Pancreas (tissue), 10 donors: ENCODE data around the gene SLC22A7. TPM values are rescaled to one million over a fixed set of nuclear protein-coding genes. Genes with fewer than 3 reads are reported as not detected.

Source experiments
- ATAC-seq, 4 donors: fragments of 200-7000 bp; cut with Tn5 transposase; one replicate each; pipeline versions ENCODE4 v1.8.0 to v1.9.1; 2020; ENCODE audit warnings: mild to moderate bottlenecking in 4 of 4, moderate library complexity in 4 of 4
- DNase-seq, 6 donors: peaks; one replicate each; pipeline ENCODE4 v3.0.0-alpha.2; 2020
- FAIRE-seq: peaks from 2 replicates; lab custom pipeline; 2012; peaks lifted over from hg19 to GRCh38; lab: Jason Lieb, UNC
- H3K27ac ChIP-seq, 4 donors: fragments of 200-600 bp; sonication (generic); 1 replicate in 3 of 4; 2 replicates in 1 of 4; pipeline versions ENCODE4 v1.5.0 to v1.8.0; 2020
- H3K27me3 ChIP-seq, 4 donors: fragments of 200-600 bp; one replicate each; pipeline ENCODE4 v1.8.0; 2021
- H3K36me3 ChIP-seq, 3 donors: fragments of 200-600 bp; sonication (generic) in 1 of 3; one replicate each; pipeline versions ENCODE4 v1.5.0 to v1.8.0; 2020 to 2021
- H3K4me1 ChIP-seq, 3 donors: fragments of 200-600 bp; one replicate each; pipeline ENCODE4 v1.8.0; 2021
- H3K4me3 ChIP-seq, 4 donors: fragments of 200-600 bp; sonication (generic) in 2 of 4; one replicate each; pipeline versions ENCODE4 v1.5.0 to v1.8.0; 2020 to 2021
- H3K9me3 ChIP-seq, 4 donors: fragments of 200-600 bp; one replicate each; pipeline ENCODE4 v1.8.0; 2021
- CTCF ChIP-seq, 4 donors: fragments of 200-600 bp; sonication (generic) in 3 of 4; IDR thresholded peaks; one replicate each; pipeline versions ENCODE4 v1.5.0 to v1.8.0; 2021; ENCODE audit warnings: antibody characterized with exemption in 4 of 4
- WGBS, 2 donors: extraction: QIAGEN DNeasy Blood & Tissue Kit; methylation state at CpG; one replicate each; pipeline ENCODE4 v1.1.7; 2013; 5-methylcytosine and 5-hydroxymethylcytosine counted together
- intact Hi-C, 3 donors: fragments of 100-400 bp; cut with DNase I; formaldehyde crosslinking; loops; one replicate each; pipeline versions ENCODE4 v1.11.1 to v1.14.2; 2022
- polyA plus RNA-seq, 2 donors: library from polyadenylated mRNA; stranded (reverse); fragments of 200-250 nt; gene quantifications; one replicate each; pipeline ENCODE4 v1.2.3, GENCODE V29; 2013
- total RNA-seq, 6 donors: library from RNA; stranded (reverse); fragmentation: NEBNext Ultra II Directional in 4 of 6; extraction: Animal tissue kit (Norgen Biotek cat#: 25700) in 4 of 6; gene quantifications; one replicate each; pipeline versions ENCODE4 v1.2.1 to v1.2.4, GENCODE V29; 2021 to 2023
- donor health status: healthy with polysubstance abuse.
- donor health status: DM: no; HTN: no; CAD: no; lungs with moderate emphysema.
- donor health status: DM: no; HTN: no; CAD: no.
- donor health status: control.
- donor health status: control.
- donor health status: Bipolar disorder and iron deficiency.
- donor health status: DM: yes; HTN: yes; CAD: no.
- donor health status: DM: no; HTN: no; CAD: no.
- donor health status: DM: no; HTN: no; CAD: no.
- donor health status: DM: yes; HTN: yes; CAD: no.

Gene SLC22A7
- total RNA-seq (under 1 TPM in 1 of 6 donors, not detected in 5; 0.16 TPM), polyA plus RNA-seq (not detected)

- peak in 3 of 4 donors; percentile 86 to 97 (median 86) for ATAC-seq
- no peak within 1 kb of the TSS for H3K27ac ChIP-seq
These were observed at the start of gene SLC22A7 for GRCh38 chr6:43297644-43298564. TSS of gene SLC22A7 (plus strand) at chr6:43298260. CDS start at chr6:43298359, 99 bp downstream.

GRCh38 chr6:43248791-43249190 is 49.3 kb upstream of the SLC22A7 start:
- H3K4me1 ChIP-seq, result no peaks in the 10 kb centered on the region
- no peaks in the 10 kb centered on the region for H3K36me3 ChIP-seq
- FAIRE-seq (no peak), ATAC-seq (no peak), DNase-seq (no peak)
- no peak for TF ChIP-seq CTCF (IDR thresholded peaks at IDR 0.05)
- no peak overlapping the region for H3K27ac ChIP-seq
- intact Hi-C loops, result no loop called here
- H3K4me3 ChIP-seq, result no peak overlapping the region
- H3K9me3 ChIP-seq, result no peaks in the 10 kb centered on the region
- no peaks in the 10 kb centered on the region for H3K27me3 ChIP-seq

More at GRCh38 chr6:43297644-43298564, at the start of gene SLC22A7:
- H3K4me1 ChIP-seq, result no peaks in the 10 kb centered on the region
- H3K4me3 ChIP-seq, result no peak within 1 kb of the TSS
- WGBS, 2 donors, result 66 to 68% methylated on average over 9 to 10 of the region's 10 CpGs
- intact Hi-C loops, result no loop called here
- no peaks in the 10 kb centered on the region for H3K36me3 ChIP-seq
- no peak for FAIRE-seq
- DNase-seq, result peak in 5 of 6 donors; percentile 40 to 74 (median 61)
- H3K9me3 ChIP-seq, result no peaks in the 10 kb centered on the region
- no peak for TF ChIP-seq CTCF (IDR thresholded peaks at IDR 0.05)
- H3K27me3 ChIP-seq, result no peaks in the 10 kb centered on the region

- FAIRE-seq, result no peak
- Histone ChIP-seq H3K9me3 (no peaks in the 10 kb centered on the region), H3K4me3 (no peak overlapping the region), H3K4me1 (no peaks in the 10 kb centered on the region), H3K27ac (no peak overlapping the region), H3K36me3 (no peaks in the 10 kb centered on the region), H3K27me3 (no peaks in the 10 kb centered on the region)
- TF ChIP-seq CTCF (IDR thresholded peaks at IDR 0.05), result no peak
- no peak for ATAC-seq
- no peak for DNase-seq
- WGBS, 2 donors, result 14 to 23% methylated on average over 8 of the region's 8 CpGs
- intact Hi-C loops, result no loop called here
These were observed 47.1 kb upstream of the SLC22A7 start for GRCh38 chr6:43250992-43251373.

GRCh38 chr6:43253401-43253800 is 44.7 kb upstream of the SLC22A7 start:
- H3K4me1 ChIP-seq, result no peaks in the 10 kb centered on the region
- no peak overlapping the region for H3K4me3 ChIP-seq
- H3K27me3 ChIP-seq, result no peaks in the 10 kb centered on the region
- ATAC-seq, result no peak
- no peaks in the 10 kb centered on the region for H3K36me3 ChIP-seq
- no peak for TF ChIP-seq CTCF (IDR thresholded peaks at IDR 0.05)
- H3K27ac ChIP-seq, result no peak overlapping the region
- H3K9me3 ChIP-seq, result no peaks in the 10 kb centered on the region
- WGBS, 2 donors, result 85 to 87% methylated on average over 11 of the region's 11 CpGs
- DNase-seq, result no peak
- intact Hi-C loops, result no loop called here
- FAIRE-seq, result no peak
